B cell (primary cell): Measurements from ENCODE around the gene TTC34. TPM values are rescaled to one million over a fixed set of nuclear protein-coding genes. Genes with fewer than 3 reads are reported as not detected.

ENCODE experiments used
- ATAC-seq: fragments of 200-7000 bp; cut with Tn5 transposase; one replicate; pipeline ENCODE4 v1.10.0; 2021; ENCODE audit warnings: low read depth, mild to moderate bottlenecking, moderate number of reproducible peaks, moderate library complexity
- CTCF ChIA-PET: fragments of 350-600 bp; sonication (Branson Sonifier 250); formaldehyde crosslinking; loops from one replicate; lab custom pipeline; 2021; ENCODE audit warnings: antibody characterized with exemption, inconsistent platforms; lab: Charles Lee
- POLR2A ChIA-PET: fragments of 350-600 bp; sonication (Branson Sonifier 250); formaldehyde crosslinking; loops from one replicate; lab custom pipeline; 2021; ENCODE audit warnings: antibody characterized with exemption; lab: Charles Lee
- DNase-seq: peaks from one replicate; pipeline ENCODE4 v3.0.0; 2013
- H2AFZ ChIP-seq: 2 replicates; pipeline ENCODE4 v1.6.1; 2012; ENCODE audit warnings: mild to moderate bottlenecking, low read depth, low read length; ENCODE audit not compliant: insufficient read depth, poor library complexity, severe bottlenecking
- H3K27ac ChIP-seq, 2 donors: 1 replicate in 1 of 2; 2 replicates in 1 of 2; pipeline ENCODE4 v1.5.1; 2012 to 2013; ENCODE audit warnings: low read length in 2 of 2, mild to moderate bottlenecking in 2 of 2, moderate library complexity in 1 of 2
- H3K27me3 ChIP-seq, 4 experiments: fragments of 200-600 bp in 1 of 4; sonication (generic) in 1 of 4; replicated peaks in 1 of 4; 1 replicate in 2 of 4; 2 replicates in 2 of 4; pipeline versions ENCODE4 v1.6.1 to v1.7.0; 2013 to 2016; ENCODE audit warnings: low read length in 3 of 4, mild to moderate bottlenecking in 2 of 4, mixed read lengths in 1 of 4, moderate library complexity in 1 of 4; ENCODE audit not compliant: insufficient read depth in 4 of 4, control insufficient read depth in 3 of 4; ENCODE audit errors: control extremely low read depth in 1 of 4
- H3K36me3 ChIP-seq, 2 experiments: replicated peaks in 1 of 2; 1 replicate in 1 of 2; 2 replicates in 1 of 2; pipeline versions ENCODE4 v1.6.1 to v1.7.1; 2013; ENCODE audit warnings: low read length in 1 of 2; ENCODE audit not compliant: insufficient read depth in 2 of 2, control insufficient read depth in 1 of 2; ENCODE audit errors: control extremely low read depth in 1 of 2, extremely low read depth in 1 of 2
- H3K4me1 ChIP-seq, 2 donors: fragments of 200-600 bp in 1 of 2; sonication (generic) in 1 of 2; 1 replicate in 1 of 2; 2 replicates in 1 of 2; pipeline versions ENCODE4 v1.5.1 to v1.6.1; 2013 to 2017; ENCODE audit warnings: low read length in 2 of 2; ENCODE audit not compliant: control insufficient read depth in 2 of 2, insufficient read depth in 2 of 2
- H3K4me2 ChIP-seq: replicated peaks from 2 replicates; pipeline ENCODE3; 2012; ENCODE audit warnings: mild to moderate bottlenecking, low read depth, low read length; ENCODE audit not compliant: poor library complexity, severe bottlenecking
- H3K4me3 ChIP-seq, 5 experiments: fragments of 200-600 bp in 1 of 5; sonication (generic) in 1 of 5; 1 replicate in 3 of 5; 2 replicates in 2 of 5; pipeline versions ENCODE4 v1.5.1 to v1.7.0; 2011 to 2016; ENCODE audit warnings: low read length in 4 of 5, mild to moderate bottlenecking in 4 of 5, low read depth in 2 of 5, control low read depth in 1 of 5, moderate library complexity in 1 of 5; ENCODE audit not compliant: insufficient read depth in 1 of 5; ENCODE audit errors: control extremely low read depth in 1 of 5, extremely low read depth in 1 of 5
- H3K79me2 ChIP-seq: fragments of 200-600 bp; sonication (generic); one replicate; pipeline ENCODE4 v1.6.0; 2016; ENCODE audit warnings: low read length; ENCODE audit not compliant: control insufficient read depth, insufficient read depth
- H3K9ac ChIP-seq: fragments of 200-600 bp; sonication (generic); 2 replicates; pipeline ENCODE4 v1.6.1; 2017; ENCODE audit warnings: mild to moderate bottlenecking, low read length, moderate library complexity
- H3K9me3 ChIP-seq, 3 donors: one replicate each; pipeline versions ENCODE4 v1.6.1 to v1.7.1; 2013; ENCODE audit warnings: low read length in 2 of 3; ENCODE audit not compliant: control insufficient read depth in 2 of 3, insufficient read depth in 1 of 3; ENCODE audit errors: control extremely low read depth in 1 of 3
- H4K20me1 ChIP-seq: 2 replicates; pipeline ENCODE4 v1.6.0; 2012; ENCODE audit warnings: mild to moderate bottlenecking, low read length; ENCODE audit not compliant: insufficient read depth, control insufficient read depth, poor library complexity, severe bottlenecking
- H3K27ac Mint-ChIP-seq: one replicate; pipeline ENCODE4 v1.8.0; 2021; ENCODE audit warnings: mixed read lengths
- H3K27me3 Mint-ChIP-seq: one replicate; pipeline ENCODE4 v1.8.0; 2021; ENCODE audit warnings: mixed read lengths
- H3K4me1 Mint-ChIP-seq: one replicate; pipeline ENCODE4 v1.8.0; 2021; ENCODE audit warnings: mixed read lengths
- H3K4me3 Mint-ChIP-seq: one replicate; pipeline ENCODE4 v1.8.0; 2021; ENCODE audit warnings: mixed read lengths
- H3K9me3 Mint-ChIP-seq: one replicate; pipeline ENCODE4 v1.8.0; 2022; ENCODE audit warnings: mixed read lengths; ENCODE audit not compliant: insufficient read depth
- CTCF ChIP-seq: fragments of 200-600 bp; IDR thresholded peaks from one replicate; pipeline ENCODE4 v1.8.0; 2022; ENCODE audit warnings: antibody characterized with exemption, mild to moderate bottlenecking
- EZH2 ChIP-seq: IDR thresholded peaks from 2 replicates; pipeline ENCODE4 v1.6.1; 2012; ENCODE audit warnings: borderline replicate concordance, low read depth, mild to moderate bottlenecking, moderate library complexity, low read length; ENCODE audit not compliant: insufficient read depth, poor library complexity, severe bottlenecking
- WGBS: methylation state at CpG from one replicate; pipeline ENCODE4 v1.1.5; 2013; ENCODE audit warnings: missing lambda C conversion rate; ENCODE audit not compliant: insufficient coverage; 5-methylcytosine and 5-hydroxymethylcytosine counted together
- intact Hi-C: fragments of 100-400 bp; cut with micrococcal nuclease; formaldehyde crosslinking; loops from one replicate; pipeline ENCODE4 v1.10.0; 2022
- polyA plus RNA-seq: library from polyadenylated mRNA; depleted of rRNA; stranded (reverse); fragments of >200 nt; gene quantifications from 2 replicates; pipeline ENCODE4 v1.2.3, GENCODE V29; 2012
- total RNA-seq, 2 donors: library from RNA; stranded (reverse); fragments of 120-200 nt in 1 of 2; gene quantifications; 1 replicate in 1 of 2; 2 replicates in 1 of 2; pipeline versions ENCODE4 v1.2.3 to v1.2.4, GENCODE V29; 2013 to 2022

TTC34 gene
- total and polyA plus RNA-seq, 2 donors (not counting 1 experiment from before 2014, with no cell fraction given) = 2.1 to 8.1 TPM

- POLR2A ChIA-PET = no interaction called here
- Histone ChIP-seq H4K20me1 (no peaks in the 10 kb centered on the region), H3K27me3 (peaks cover 0 to 17% (median 0%) of the 10 kb centered on the region in 4 experiments), H3K36me3 (no peaks in the 10 kb centered on the region), H3K79me2 (no peaks in the 10 kb centered on the region), H3K27ac (no peak overlapping the region), H3K9me3 (peaks cover 2 to 36% (median 21%) of the 10 kb centered on the region in 3 donors), H3K4me1 (no peaks in the 10 kb centered on the region), H3K4me2 (no peak overlapping the region), H3K4me3 (no peak overlapping the region), H2AFZ (no peak overlapping the region), H3K9ac (no peak overlapping the region)
- CTCF ChIA-PET = no interaction called here
- DNase-seq = no peak
- no peak for ATAC-seq
- intact Hi-C loops = no loop called here
- H3K27me3 Mint-ChIP-seq = peaks cover 11% of the 10 kb centered on the region
- H3K9me3 Mint-ChIP-seq = peaks cover 11% of the 10 kb centered on the region
- no peaks in the 10 kb centered on the region for H3K4me1 Mint-ChIP-seq
- WGBS = 87% methylated on average over 4 of the region's 6 CpGs
- no peak overlapping the region for H3K4me3 Mint-ChIP-seq
- no peak overlapping the region for H3K27ac Mint-ChIP-seq
- TF ChIP-seq EZH2 (no peak), CTCF (no peak)
These were observed 5.6 kb downstream of the TTC34 start for GRCh38 chr1:2795926-2796325.

GRCh38 chr1:2791027-2791760 is 10.3 kb downstream of the TTC34 start:
- H3K27me3 Mint-ChIP-seq = peaks cover 31% of the 10 kb centered on the region
- Histone ChIP-seq H2AFZ (no peak overlapping the region), H3K4me2 (no peak overlapping the region), H3K27ac (no peak overlapping the region), H3K36me3 (no peaks in the 10 kb centered on the region), H3K27me3 (peaks cover 0 to 50% (median 7%) of the 10 kb centered on the region in 4 experiments), H3K79me2 (no peaks in the 10 kb centered on the region), H3K9ac (no peak overlapping the region), H3K4me1 (peaks cover 0 to 3% of the 10 kb centered on the region in 2 donors), H4K20me1 (no peaks in the 10 kb centered on the region), H3K9me3 (peaks cover 2 to 37% (median 21%) of the 10 kb centered on the region in 3 donors), H3K4me3 (no peak overlapping the region)
- no peak for DNase-seq
- no peak overlapping the region for H3K4me3 Mint-ChIP-seq
- TF ChIP-seq EZH2 = no peak
- TF ChIP-seq CTCF = no peak
- WGBS = 79% methylated on average over 12 of the region's 18 CpGs
- peaks cover 1% of the 10 kb centered on the region for H3K4me1 Mint-ChIP-seq
- intact Hi-C loops = no loop called here
- no peak overlapping the region for H3K27ac Mint-ChIP-seq
- ChIA-PET CTCF (no interaction called here), POLR2A (no interaction called here)
- ATAC-seq = no peak
- peaks cover 11% of the 10 kb centered on the region for H3K9me3 Mint-ChIP-seq
